Measurements from ENCODE around the gene KIAA1328.

GRCh38 chr18:36897253-36897652 is 68.3 kb downstream of the KIAA1328 start:
- TF ChIP-seq CTCF (IDR thresholded peaks at IDR 0.05; ENCODE audit: low read depth, low read length, missing input control) (no peak), RAD21 (IDR thresholded peaks at IDR 0.05) (no peak), REST (IDR thresholded peaks at IDR 0.05) (no peak), RXRA (IDR thresholded peaks at IDR 0.05) (no peak), HNF4A (conservative IDR thresholded peaks at IDR 0.05) (no peak), JUND (IDR thresholded peaks at IDR 0.05) (no peak), FOXA2 (IDR thresholded peaks at IDR 0.05) (no peak), SP1 (IDR thresholded peaks at IDR 0.05) (no peak), YY1 (IDR thresholded peaks at IDR 0.05) (no peak), MAX (IDR thresholded peaks at IDR 0.05) (no peak), FOXA1 (IDR thresholded peaks at IDR 0.05) (no peak)
